Measurements from ENCODE around the gene CLIP2. TPM values are rescaled to one million over a fixed set of nuclear protein-coding genes. Genes with fewer than 3 reads are reported as not detected.

The CLIP2 gene
- total RNA-seq, 4 donors from 2014 or later, result 25.5 to 44.3 (median 37.1) TPM

DNA sequence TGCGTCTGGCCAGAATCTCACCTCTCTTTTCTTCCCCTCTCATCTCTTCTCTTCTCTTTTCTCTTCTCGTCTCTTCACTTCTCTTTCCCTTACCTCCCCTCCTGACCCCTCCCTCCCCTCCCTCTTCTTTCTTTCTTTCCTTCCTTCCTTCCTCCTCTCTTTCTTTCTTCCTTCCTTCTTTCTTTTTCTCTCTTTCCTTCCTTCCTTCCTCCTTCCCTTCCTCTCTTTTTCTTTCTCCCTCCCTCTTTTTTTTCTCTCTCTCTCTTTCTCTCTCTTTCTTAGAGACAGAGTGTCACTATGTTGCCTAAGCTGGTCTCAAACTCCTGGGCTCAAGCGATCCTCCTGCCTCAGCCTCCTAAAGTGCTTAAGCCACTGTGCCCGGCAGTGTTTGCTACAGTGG lies 159.9 kb downstream of the CLIP2 start:
- no peak overlapping the region for H3K27ac ChIP-seq (replicated peaks in 1 of 4)
- H3K9me3 ChIP-seq, result no peaks in the 10 kb centered on the region
- WGBS, result 88% methylated on average over 4 of the region's 4 CpGs
- TF ChIP-seq POLR2AphosphoS5 (IDR thresholded peaks at IDR 0.05) (no peak), EP300 (IDR thresholded peaks at IDR 0.05) (no peak), POLR2A (IDR thresholded peaks at IDR 0.05; ENCODE audit: low read depth) (no peak)
- TF ChIP-seq, protein P1, sequence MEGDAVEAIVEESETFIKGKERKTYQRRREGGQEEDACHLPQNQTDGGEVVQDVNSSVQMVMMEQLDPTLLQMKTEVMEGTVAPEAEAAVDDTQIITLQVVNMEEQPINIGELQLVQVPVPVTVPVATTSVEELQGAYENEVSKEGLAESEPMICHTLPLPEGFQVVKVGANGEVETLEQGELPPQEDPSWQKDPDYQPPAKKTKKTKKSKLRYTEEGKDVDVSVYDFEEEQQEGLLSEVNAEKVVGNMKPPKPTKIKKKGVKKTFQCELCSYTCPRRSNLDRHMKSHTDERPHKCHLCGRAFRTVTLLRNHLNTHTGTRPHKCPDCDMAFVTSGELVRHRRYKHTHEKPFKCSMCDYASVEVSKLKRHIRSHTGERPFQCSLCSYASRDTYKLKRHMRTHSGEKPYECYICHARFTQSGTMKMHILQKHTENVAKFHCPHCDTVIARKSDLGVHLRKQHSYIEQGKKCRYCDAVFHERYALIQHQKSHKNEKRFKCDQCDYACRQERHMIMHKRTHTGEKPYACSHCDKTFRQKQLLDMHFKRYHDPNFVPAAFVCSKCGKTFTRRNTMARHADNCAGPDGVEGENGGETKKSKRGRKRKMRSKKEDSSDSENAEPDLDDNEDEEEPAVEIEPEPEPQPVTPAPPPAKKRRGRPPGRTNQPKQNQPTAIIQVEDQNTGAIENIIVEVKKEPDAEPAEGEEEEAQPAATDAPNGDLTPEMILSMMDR (IDR thresholded peaks at IDR 0.05), result no peak
- H3K36me3 ChIP-seq, result no peaks in the 10 kb centered on the region
- intact Hi-C loops (cut with DNase I), result loop anchor here (10.0 kb wide), 1 partner anchor 116 kb away; no protein-coding TSS in a partner anchor
- no peaks in the 10 kb centered on the region for H3K27me3 ChIP-seq
- no peak for DNase-seq (ENCODE audit: extremely low spot score)
- no peak overlapping the region for H3K4me3 ChIP-seq
- H3K4me1 ChIP-seq, result peaks cover 4 to 19% (median 14%) of the 10 kb centered on the region in 4 donors

DNA sequence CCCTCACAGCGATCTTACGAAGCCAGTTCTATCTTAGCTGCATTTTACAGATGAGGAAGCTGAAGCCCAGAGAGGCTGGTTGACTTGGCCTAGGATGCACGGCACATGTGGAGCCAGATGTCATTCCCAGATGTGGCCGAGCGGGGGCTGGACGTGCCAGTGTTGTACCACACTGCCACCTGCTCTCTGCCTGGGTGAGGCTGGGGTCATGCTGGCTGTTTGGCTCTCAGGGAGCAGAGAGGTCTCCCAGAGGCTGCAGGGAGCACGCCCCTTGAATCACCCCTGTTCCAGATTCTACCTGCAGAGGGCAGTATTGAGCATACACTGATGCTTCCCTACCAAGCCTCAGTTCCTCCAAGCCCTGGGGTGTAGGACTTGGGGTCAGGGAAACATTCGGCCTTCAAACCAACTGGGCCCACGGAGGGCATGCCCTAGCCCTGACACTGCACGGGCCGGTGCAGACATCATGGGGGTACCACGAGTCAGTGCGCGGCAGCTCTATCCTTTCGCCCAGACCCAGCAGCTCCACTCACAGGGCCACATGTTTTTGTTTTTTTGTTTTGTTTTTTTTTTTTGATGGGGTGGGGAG lies 160.7 kb downstream of the CLIP2 start:
- Histone ChIP-seq H3K9me3 (no peaks in the 10 kb centered on the region), H3K4me1 (peaks cover 9 to 27% (median 21%) of the 10 kb centered on the region in 4 donors), H3K36me3 (no peaks in the 10 kb centered on the region), H3K27me3 (no peaks in the 10 kb centered on the region), H3K27ac (replicated peaks in 1 of 4) (no peak overlapping the region), H3K4me3 (no peak overlapping the region)
- no peak for DNase-seq (ENCODE audit: extremely low spot score)
- WGBS, result 79% methylated on average over 11 of the region's 15 CpGs
- intact Hi-C loops (cut with DNase I), result loop anchor here (10.0 kb wide), 1 partner anchor 115 kb away; no protein-coding TSS in a partner anchor
- TF ChIP-seq, protein P1 (IDR thresholded peaks at IDR 0.05), result peak; percentile 86 to 92 (median 90)
- TF ChIP-seq POLR2AphosphoS5 (IDR thresholded peaks at IDR 0.05), result peak in 1 of 2 donors; percentile 12
- no peak for TF ChIP-seq EP300 (IDR thresholded peaks at IDR 0.05)
- no peak for TF ChIP-seq POLR2A (IDR thresholded peaks at IDR 0.05; ENCODE audit: low read depth)

DNA sequence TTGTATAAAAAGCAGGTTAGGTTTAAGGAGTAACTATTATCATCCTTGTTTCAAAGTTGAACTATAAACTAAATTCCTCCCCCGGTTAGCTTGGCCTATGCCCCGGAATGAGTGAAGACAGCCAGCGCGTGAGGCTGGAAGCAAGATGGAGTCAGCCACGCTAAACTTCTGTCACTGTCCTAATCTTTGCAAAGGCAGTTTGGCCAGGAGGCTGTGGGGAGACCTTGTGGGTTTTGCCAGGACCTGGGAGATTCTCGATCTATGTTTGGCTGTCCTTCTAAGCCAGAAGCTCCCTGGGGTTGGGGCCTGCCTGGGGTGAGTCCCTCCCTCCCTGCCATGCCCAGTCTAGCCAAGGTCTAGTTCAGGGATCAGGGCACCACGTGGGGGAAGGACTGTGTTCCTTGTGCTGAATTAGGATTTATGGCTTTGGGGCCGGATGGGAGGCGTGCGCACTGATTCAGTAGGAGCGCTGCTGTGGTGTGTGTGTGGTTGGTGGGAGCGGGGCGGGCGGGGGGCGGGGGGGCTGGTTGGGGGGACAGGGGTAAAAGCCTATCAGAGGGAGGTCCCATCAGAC lies 163.6 kb downstream of the CLIP2 start:
- Histone ChIP-seq H3K27ac (replicated peaks in 1 of 4) (peak overlapping the region; percentile 93 to 97 (median 94)), H3K4me1 (peaks cover 9 to 46% (median 34%) of the 10 kb centered on the region in 4 donors), H3K36me3 (no peaks in the 10 kb centered on the region), H3K4me3 (peak overlapping the region; percentile 81 to 94 (median 88)), H3K9me3 (no peaks in the 10 kb centered on the region), H3K27me3 (no peaks in the 10 kb centered on the region)
- TF ChIP-seq POLR2A (IDR thresholded peaks at IDR 0.05; ENCODE audit: low read depth), result no peak
- TF ChIP-seq POLR2AphosphoS5 (IDR thresholded peaks at IDR 0.05), result peak in 1 of 2 donors; percentile 35
- no peak for DNase-seq (ENCODE audit: extremely low spot score)
- intact Hi-C loops (cut with DNase I), result no loop called here
- WGBS, result 31% methylated on average over 14 of the region's 15 CpGs

DNA sequence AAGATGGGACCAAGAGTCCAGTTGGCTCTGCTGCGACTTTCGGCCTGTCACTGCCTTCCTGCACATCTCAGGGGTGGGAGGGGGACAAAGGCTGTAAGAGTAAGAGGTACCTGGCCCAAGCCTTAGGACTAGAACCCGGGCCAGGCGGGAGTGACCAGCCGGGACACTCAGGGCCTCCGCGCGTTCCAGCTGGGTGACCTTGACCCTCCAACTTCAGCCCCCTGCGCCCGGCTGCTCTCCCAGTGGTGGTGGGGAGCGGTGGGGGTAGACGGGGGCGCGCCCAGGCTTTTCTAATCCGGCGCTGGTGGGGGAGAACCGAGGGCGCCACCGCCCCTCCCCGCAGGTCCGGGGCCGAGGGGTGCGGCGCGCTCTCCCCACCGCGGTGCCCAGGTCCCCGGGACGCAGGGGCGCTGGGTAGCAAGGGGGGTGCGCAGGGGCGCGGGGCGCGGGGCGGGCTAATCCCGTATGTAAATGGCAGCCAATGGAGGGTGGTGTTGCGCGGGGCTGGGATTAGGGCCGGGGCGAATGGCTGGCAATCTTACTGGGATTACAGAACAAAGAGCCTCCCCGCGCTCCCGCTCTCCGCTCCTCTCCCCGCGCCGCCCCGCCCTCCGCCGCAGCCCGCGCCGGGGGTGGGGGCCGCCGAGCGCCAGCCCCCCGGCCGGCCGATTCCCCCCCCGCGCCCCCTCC lies 164.3 kb downstream of the CLIP2 start, which contains the start of gene GTF2IRD1:
Gene GTF2IRD1 (plus strand): TSS at position 585 of the 690 bp plus-strand sequence. CDS start 54,175 bp downstream, outside the sequence.
- 2% methylated on average over 30 of the region's 62 CpGs for WGBS
- Histone ChIP-seq H3K27me3 (no peaks in the 10 kb centered on the region), H3K9me3 (no peaks in the 10 kb centered on the region), H3K4me3 (peak within 1 kb of the TSS; percentile 81 to 94 (median 88)), H3K36me3 (no peaks in the 10 kb centered on the region), H3K4me1 (peaks cover 9 to 46% (median 34%) of the 10 kb centered on the region in 4 donors), H3K27ac (replicated peaks in 1 of 4) (peak within 1 kb of the TSS; percentile 93 to 97 (median 94))
- intact Hi-C loops (cut with DNase I), result loop anchor here (2.0 kb wide), 1 partner anchor 27 kb away; no protein-coding TSS in a partner anchor
- TF ChIP-seq, protein P1 (IDR thresholded peaks at IDR 0.05), result no peak
- TF ChIP-seq EP300 (IDR thresholded peaks at IDR 0.05) (no peak), POLR2AphosphoS5 (IDR thresholded peaks at IDR 0.05) (peak in 1 of 2 donors; percentile 35), POLR2A (IDR thresholded peaks at IDR 0.05; ENCODE audit: low read depth) (no peak)
- peak; percentile 93 for DNase-seq (ENCODE audit: extremely low spot score)

Data from esophagus muscularis mucosa (tissue), 4 donors.